Measurements from ENCODE around the gene IFT80.

GRCh38 chr3:160413613-160414248 lies 14.7 kb upstream of the IFT80 start:
- TF ChIP-seq POLR2A (IDR thresholded peaks at IDR 0.05; ENCODE audit: borderline replicate concordance, extremely low read depth, insufficient read depth, insufficient read length) (no peak), EZH2phosphoT487 (IDR thresholded peaks at IDR 0.05; ENCODE audit: borderline replicate concordance) (no peak), POLR2AphosphoS5 (IDR thresholded peaks at IDR 0.05; ENCODE audit: low read depth, low read length) (0 out of 2 replicates have a peak, but pooled peaks have one; percentile 9), CTCF (IDR thresholded peaks at IDR 0.05 in 2 of 3, conservative IDR thresholded peaks at IDR 0.05 in 1 of 3; ENCODE audit: borderline replicate concordance in 1 of 3, insufficient read depth in 1 of 3, low read depth in 2 of 3, low read length in 2 of 3) (peak; percentile 72 to 84 (median 80)), ATF3 (IDR thresholded peaks at IDR 0.05) (no peak), ZNF274 (IDR thresholded peaks at IDR 0.05; ENCODE audit: low read depth, low read length) (no peak), RAD21 (IDR thresholded peaks at IDR 0.05; ENCODE audit: low read depth) (peak; percentile 80), REST (IDR thresholded peaks at IDR 0.05; ENCODE audit: low read depth) (no peak), YY1 (IDR thresholded peaks at IDR 0.05; ENCODE audit: extremely low read depth, insufficient replicate concordance, low read depth, low read length) (no peak), MAX (IDR thresholded peaks at IDR 0.05) (no peak), JUND (IDR thresholded peaks at IDR 0.05) (no peak), EZH2 (IDR thresholded peaks at IDR 0.05) (no peak)

All from HCT116 (cell line).